ENCODE data around the gene PRR7. TPM values are rescaled to one million over a fixed set of nuclear protein-coding genes. Genes with fewer than 3 reads are reported as not detected.

PRR7 gene
- polyA plus RNA-seq, 1 donor from 2014 or later: 46.6 TPM

- no peaks in the 10 kb centered on the region for H3K9me2 ChIP-seq (ENCODE audit: insufficient read depth, low read length)
- no peaks in the 10 kb centered on the region for H4K20me1 ChIP-seq (ENCODE audit: insufficient read depth)
- H3K27me3 ChIP-seq (ENCODE audit: insufficient read depth, low read depth, low read length): no peaks in the 10 kb centered on the region
- H3K4me2 ChIP-seq (ENCODE audit: low read length): no peak overlapping the region
- no peaks in the 10 kb centered on the region for H3F3A ChIP-seq (ENCODE audit: insufficient read depth, low read length, poor library complexity, severe bottlenecking)
- H3K9me3 ChIP-seq (ENCODE audit: low read length): no peaks in the 10 kb centered on the region
- H3K4me3 ChIP-seq (ENCODE audit: low read length): no peak overlapping the region
- no peaks in the 10 kb centered on the region for H3K36me3 ChIP-seq (ENCODE audit: insufficient read depth, low read length)
- TF ChIP-seq TAF1 (IDR thresholded peaks at IDR 0.05; ENCODE audit: low read depth) (no peak), EZH2 (IDR thresholded peaks at IDR 0.05; ENCODE audit: borderline replicate concordance, insufficient read depth, low read length, poor library complexity, severe bottlenecking) (no peak), MXI1 (conservative IDR thresholded peaks at IDR 0.05; ENCODE audit: poor library complexity, severe bottlenecking) (no peak), RAD21 (conservative IDR thresholded peaks at IDR 0.05) (no peak), EP300 (conservative IDR thresholded peaks at IDR 0.05; ENCODE audit: poor library complexity, severe bottlenecking) (no peak), POLR2AphosphoS5 (IDR thresholded peaks at IDR 0.05) (no peak), CTCF (IDR thresholded peaks at IDR 0.05; ENCODE audit: poor library complexity, severe bottlenecking) (no peak), SMC3 (conservative IDR thresholded peaks at IDR 0.05; ENCODE audit: poor library complexity) (no peak)
- TF ChIP-seq, protein P1, sequence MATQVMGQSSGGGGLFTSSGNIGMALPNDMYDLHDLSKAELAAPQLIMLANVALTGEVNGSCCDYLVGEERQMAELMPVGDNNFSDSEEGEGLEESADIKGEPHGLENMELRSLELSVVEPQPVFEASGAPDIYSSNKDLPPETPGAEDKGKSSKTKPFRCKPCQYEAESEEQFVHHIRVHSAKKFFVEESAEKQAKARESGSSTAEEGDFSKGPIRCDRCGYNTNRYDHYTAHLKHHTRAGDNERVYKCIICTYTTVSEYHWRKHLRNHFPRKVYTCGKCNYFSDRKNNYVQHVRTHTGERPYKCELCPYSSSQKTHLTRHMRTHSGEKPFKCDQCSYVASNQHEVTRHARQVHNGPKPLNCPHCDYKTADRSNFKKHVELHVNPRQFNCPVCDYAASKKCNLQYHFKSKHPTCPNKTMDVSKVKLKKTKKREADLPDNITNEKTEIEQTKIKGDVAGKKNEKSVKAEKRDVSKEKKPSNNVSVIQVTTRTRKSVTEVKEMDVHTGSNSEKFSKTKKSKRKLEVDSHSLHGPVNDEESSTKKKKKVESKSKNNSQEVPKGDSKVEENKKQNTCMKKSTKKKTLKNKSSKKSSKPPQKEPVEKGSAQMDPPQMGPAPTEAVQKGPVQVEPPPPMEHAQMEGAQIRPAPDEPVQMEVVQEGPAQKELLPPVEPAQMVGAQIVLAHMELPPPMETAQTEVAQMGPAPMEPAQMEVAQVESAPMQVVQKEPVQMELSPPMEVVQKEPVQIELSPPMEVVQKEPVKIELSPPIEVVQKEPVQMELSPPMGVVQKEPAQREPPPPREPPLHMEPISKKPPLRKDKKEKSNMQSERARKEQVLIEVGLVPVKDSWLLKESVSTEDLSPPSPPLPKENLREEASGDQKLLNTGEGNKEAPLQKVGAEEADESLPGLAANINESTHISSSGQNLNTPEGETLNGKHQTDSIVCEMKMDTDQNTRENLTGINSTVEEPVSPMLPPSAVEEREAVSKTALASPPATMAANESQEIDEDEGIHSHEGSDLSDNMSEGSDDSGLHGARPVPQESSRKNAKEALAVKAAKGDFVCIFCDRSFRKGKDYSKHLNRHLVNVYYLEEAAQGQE (IDR thresholded peaks at IDR 0.05; ENCODE audit: borderline replicate concordance): no peak
- H3K27ac ChIP-seq (ENCODE audit: low read length): no peak overlapping the region
- H2AFZ ChIP-seq (ENCODE audit: low read depth, low read length): no peak overlapping the region
- H3K79me2 ChIP-seq (replicated peaks; ENCODE audit: insufficient read depth, low read length): peaks cover 26% of the 10 kb centered on the region
- H3K9ac ChIP-seq (ENCODE audit: low read length): no peak overlapping the region
Measured at GRCh38 chr5:177444106-177445051, 2.2 kb upstream of the PRR7 start.

GRCh38 chr5:177445052-177445916, 1.3 kb upstream of the PRR7 start:
- H3K9ac ChIP-seq (ENCODE audit: low read length): peak overlapping the region; percentile 91
- peak overlapping the region; percentile 88 for H3K27ac ChIP-seq (ENCODE audit: low read length)
- H3K27me3 ChIP-seq (ENCODE audit: insufficient read depth, low read depth, low read length): no peaks in the 10 kb centered on the region
- H3K9me3 ChIP-seq (ENCODE audit: low read length): no peaks in the 10 kb centered on the region
- H3K4me2 ChIP-seq (ENCODE audit: low read length): peak overlapping the region; percentile 92
- no peaks in the 10 kb centered on the region for H4K20me1 ChIP-seq (ENCODE audit: insufficient read depth)
- no peaks in the 10 kb centered on the region for H3K9me2 ChIP-seq (ENCODE audit: insufficient read depth, low read length)
- peak overlapping the region; percentile 97 for H3K4me3 ChIP-seq (ENCODE audit: low read length)
- H2AFZ ChIP-seq (ENCODE audit: low read depth, low read length): no peak overlapping the region
- H3K79me2 ChIP-seq (replicated peaks; ENCODE audit: insufficient read depth, low read length): peaks cover 32% of the 10 kb centered on the region
- no peaks in the 10 kb centered on the region for H3F3A ChIP-seq (ENCODE audit: insufficient read depth, low read length, poor library complexity, severe bottlenecking)
- H3K36me3 ChIP-seq (ENCODE audit: insufficient read depth, low read length): no peaks in the 10 kb centered on the region
- TF ChIP-seq RAD21 (conservative IDR thresholded peaks at IDR 0.05) (no peak), MXI1 (conservative IDR thresholded peaks at IDR 0.05; ENCODE audit: poor library complexity, severe bottlenecking) (no peak), SMC3 (conservative IDR thresholded peaks at IDR 0.05; ENCODE audit: poor library complexity) (no peak), TAF1 (IDR thresholded peaks at IDR 0.05; ENCODE audit: low read depth) (no peak), EP300 (conservative IDR thresholded peaks at IDR 0.05; ENCODE audit: poor library complexity, severe bottlenecking) (no peak), EZH2 (IDR thresholded peaks at IDR 0.05; ENCODE audit: borderline replicate concordance, insufficient read depth, low read length, poor library complexity, severe bottlenecking) (no peak), POLR2AphosphoS5 (IDR thresholded peaks at IDR 0.05) (no peak), CTCF (IDR thresholded peaks at IDR 0.05; ENCODE audit: poor library complexity, severe bottlenecking) (no peak)
- TF ChIP-seq, protein P1 (IDR thresholded peaks at IDR 0.05; ENCODE audit: borderline replicate concordance): no peak
